SU-DHL-6 (cell line): ENCODE measurements around the gene SYTL2.

Source experiments
- CTCF ChIP-seq: fragments of 200-600 bp; sonication (generic); IDR thresholded peaks from one replicate; pipeline ENCODE4 v1.5.1; 2017; ENCODE audit warnings: antibody characterized with exemption, mild to moderate bottlenecking, low read length, moderate library complexity; ENCODE audit not compliant: insufficient read depth, poor library complexity, severe bottlenecking
- EZH2phosphoT487 ChIP-seq: fragments of 200-600 bp; sonication (generic), shearing (Covaris generic); conservative IDR thresholded peaks from 2 replicates; pipeline ENCODE4 v1.6.1; 2018; ENCODE audit warnings: mild to moderate bottlenecking, antibody characterized with exemption, low read length, moderate library complexity, mixed read lengths

- no peak for TF ChIP-seq CTCF
- no peak for TF ChIP-seq EZH2phosphoT487
Measured at GRCh38 chr11:85758026-85758425, 52.9 kb downstream of the SYTL2 start.
